Panc1 (cell line): Measurements from ENCODE around the gene SPHK2. TPM values are rescaled to one million over a fixed set of nuclear protein-coding genes. Genes with fewer than 3 reads are reported as not detected.
A peak's percentile ranks its signal among the peaks of the same experiment; 100 is the strongest.

ENCODE experiments used
- ATAC-seq: fragments of 200-7000 bp; cut with Tn5 transposase; 2 replicates; pipeline ENCODE4 v1.9.1; 2020; ENCODE audit warnings: mild to moderate bottlenecking, moderate library complexity
- BruUV-seq: library from RNA; stranded (reverse); fragments of 400-500 nt; replicated peaks from 2 replicates; lab custom pipeline; 2021; lab: Mats Ljungman, UMichigan
- CTCF ChIA-PET: fragments of 300-600 bp; sonication (Branson Sonifier 250); formaldehyde crosslinking; loops from one replicate; lab custom pipeline; 2022; ENCODE audit warnings: antibody characterized with exemption; lab: Charles Lee
- POLR2A ChIA-PET: fragments of 300-600 bp; sonication (Branson Sonifier 250); formaldehyde crosslinking; loops from one replicate; lab custom pipeline; 2022; ENCODE audit warnings: antibody characterized with exemption; lab: Charles Lee
- DNase-seq: peaks from one replicate; pipeline ENCODE4 v3.0.0-alpha.2; 2010; ENCODE audit warnings: low read depth, low spot score
- H3K27ac ChIP-seq: 2 replicates; pipeline ENCODE4 v1.5.1; 2011; ENCODE audit warnings: mild to moderate bottlenecking, low read length, inconsistent platforms
- H3K27me3 ChIP-seq: fragments of 200-500 bp; sonication (Bioruptor generic); 2 replicates; pipeline ENCODE4 v1.6.0; 2014; ENCODE audit warnings: low read length, inconsistent platforms; ENCODE audit not compliant: control insufficient read depth, insufficient read depth
- H3K36me3 ChIP-seq: fragments of 200-500 bp; sonication (Bioruptor generic); 2 replicates; pipeline ENCODE4 v1.5.1; 2014; ENCODE audit warnings: inconsistent platforms, mild to moderate bottlenecking, low read length, moderate library complexity; ENCODE audit not compliant: control insufficient read depth, insufficient read depth
- H3K4me1 ChIP-seq: 2 replicates; pipeline ENCODE4 v1.5.1; 2011; ENCODE audit warnings: inconsistent platforms, mild to moderate bottlenecking, low read length, moderate library complexity; ENCODE audit not compliant: control insufficient read depth, insufficient read depth
- H3K4me3 ChIP-seq, 2 experiments: 2 replicates each; pipeline ENCODE4 v1.5.1; 2011 to 2012; ENCODE audit warnings: low read depth in 2 of 2, low read length in 2 of 2, mild to moderate bottlenecking in 2 of 2, inconsistent platforms in 1 of 2, moderate library complexity in 1 of 2
- H3K9me3 ChIP-seq: fragments of 200-500 bp; sonication (Bioruptor generic); 2 replicates; pipeline ENCODE4 v1.5.1; 2014; ENCODE audit warnings: low read depth, mild to moderate bottlenecking, inconsistent platforms, low read length, moderate library complexity; ENCODE audit not compliant: control insufficient read depth, insufficient read depth
- POLR2AphosphoS5 ChIP-seq: IDR thresholded peaks from 2 replicates; pipeline ENCODE4 v1.6.1; 2012; ENCODE audit warnings: mild to moderate bottlenecking, low read depth, low read length, moderate library complexity
- REST ChIP-seq, 2 experiments: IDR thresholded peaks; 2 replicates each; pipeline ENCODE4 v1.6.1; 2011 to 2012; ENCODE audit warnings: low read depth in 2 of 2, control low read depth in 1 of 2, low read length in 1 of 2, mild to moderate bottlenecking in 1 of 2, moderate library complexity in 1 of 2; ENCODE audit not compliant: insufficient read depth in 1 of 2
- SIN3A ChIP-seq: IDR thresholded peaks from 2 replicates; pipeline ENCODE4 v1.6.1; 2012; ENCODE audit warnings: low read depth, mild to moderate bottlenecking, low read length, moderate library complexity, borderline replicate concordance; ENCODE audit not compliant: insufficient read depth
- TCF7L2 ChIP-seq: IDR thresholded peaks from 2 replicates; pipeline ENCODE4 v1.6.1; 2011; ENCODE audit warnings: mild to moderate bottlenecking, low read depth, low read length, inconsistent platforms
- in situ Hi-C: cut with HindIII; loops from 2 replicates; pipeline ENCODE4 v1.10.0; 2016; ENCODE audit warnings: low sequenced_read_pairs, low pct_unique_long_range_greater_than_20kb
- intact Hi-C: fragments of 100-400 bp; cut with micrococcal nuclease; formaldehyde crosslinking; loops from one replicate; pipeline ENCODE4 v1.10.0; 2022; ENCODE audit not compliant: unreplicated experiment
- total RNA-seq: library from RNA; stranded (reverse); gene quantifications from one replicate; pipeline ENCODE4 v1.2.1, GENCODE V29; 2021; ENCODE audit not compliant: unreplicated experiment
- TF ChIP-seq, protein P1 (sequence below): fragments of 450-650 bp; IDR thresholded peaks from 2 replicates; pipeline ENCODE4 v1.5.1; 2017; ENCODE audit warnings: mild to moderate bottlenecking

Gene SPHK2
- total RNA-seq, 1 experiment from 2014 or later = 19.5 TPM

GRCh38 chr19:48607359-48607755 is 11.9 kb upstream of the SPHK2 start:
- Histone ChIP-seq H3K27ac (no peak overlapping the region), H3K9me3 (no peaks in the 10 kb centered on the region), H3K27me3 (no peaks in the 10 kb centered on the region), H3K4me1 (peaks cover 4% of the 10 kb centered on the region; the same call in 1 of the 2 replicates), H3K4me3 (no peak overlapping the region), H3K36me3 (no peaks in the 10 kb centered on the region)
- intact Hi-C loops = no loop called here
- in situ Hi-C loops = no loop called here
- ChIA-PET CTCF (interaction anchor here (0.6 kb wide), 1 partner anchor 102 kb away, joined by 3 read pairs; no protein-coding TSS in a partner anchor), POLR2A (no interaction called here)
- ATAC-seq (no peak), DNase-seq (no peak)
- BruUV-seq = no TSS peak
- no peak for TF ChIP-seq SIN3A
- no peak for TF ChIP-seq POLR2AphosphoS5
- TF ChIP-seq REST (IDR thresholded peaks at IDR 0.05; ENCODE audit: insufficient read depth in 1 of 2, low read depth in 2 of 2, low read length in 1 of 2) = no peak
- TF ChIP-seq, protein P1, sequence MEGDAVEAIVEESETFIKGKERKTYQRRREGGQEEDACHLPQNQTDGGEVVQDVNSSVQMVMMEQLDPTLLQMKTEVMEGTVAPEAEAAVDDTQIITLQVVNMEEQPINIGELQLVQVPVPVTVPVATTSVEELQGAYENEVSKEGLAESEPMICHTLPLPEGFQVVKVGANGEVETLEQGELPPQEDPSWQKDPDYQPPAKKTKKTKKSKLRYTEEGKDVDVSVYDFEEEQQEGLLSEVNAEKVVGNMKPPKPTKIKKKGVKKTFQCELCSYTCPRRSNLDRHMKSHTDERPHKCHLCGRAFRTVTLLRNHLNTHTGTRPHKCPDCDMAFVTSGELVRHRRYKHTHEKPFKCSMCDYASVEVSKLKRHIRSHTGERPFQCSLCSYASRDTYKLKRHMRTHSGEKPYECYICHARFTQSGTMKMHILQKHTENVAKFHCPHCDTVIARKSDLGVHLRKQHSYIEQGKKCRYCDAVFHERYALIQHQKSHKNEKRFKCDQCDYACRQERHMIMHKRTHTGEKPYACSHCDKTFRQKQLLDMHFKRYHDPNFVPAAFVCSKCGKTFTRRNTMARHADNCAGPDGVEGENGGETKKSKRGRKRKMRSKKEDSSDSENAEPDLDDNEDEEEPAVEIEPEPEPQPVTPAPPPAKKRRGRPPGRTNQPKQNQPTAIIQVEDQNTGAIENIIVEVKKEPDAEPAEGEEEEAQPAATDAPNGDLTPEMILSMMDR = no peak
- TF ChIP-seq TCF7L2 = no peak

DNA sequence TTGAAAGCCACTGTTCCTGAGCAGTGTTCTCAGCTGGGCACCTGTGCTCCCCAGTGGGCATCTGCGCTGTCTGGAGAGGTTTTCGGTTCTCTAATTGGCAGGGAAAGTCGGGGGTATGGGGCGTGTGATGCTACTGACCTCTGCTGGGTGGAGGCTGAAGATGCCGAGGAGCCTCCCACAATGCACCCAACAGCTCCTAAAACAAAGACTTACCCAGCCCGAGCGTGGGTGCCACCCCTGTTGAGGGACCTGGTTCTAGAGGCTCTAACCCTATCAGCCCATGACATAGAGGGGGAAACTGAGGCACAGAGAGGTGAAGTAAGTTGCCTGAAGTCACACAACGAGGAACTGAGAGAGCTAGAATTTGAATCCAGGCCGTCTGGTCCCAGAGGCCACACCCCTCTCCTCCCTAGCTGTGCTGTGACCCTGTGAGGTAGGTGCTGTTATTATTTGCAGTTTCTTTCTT is 10.5 kb upstream of the SPHK2 start:
- H3K27me3 ChIP-seq = no peaks in the 10 kb centered on the region
- ChIA-PET CTCF (interaction anchor here (0.7 to 0.9 kb wide), 3 partner anchors 21 to 164 kb away, joined by 5 to 9 read pairs (median 7); no protein-coding TSS in a partner anchor), POLR2A (interaction anchor here (0.6 to 1.1 kb wide), 2 partner anchors 10 to 104 kb away, joined by 3 to 8 read pairs; partner anchors contain the start of genes RPL18 and SPHK2)
- peaks cover 4% of the 10 kb centered on the region; the same call in 1 of the 2 replicates for H3K4me1 ChIP-seq
- BruUV-seq = no TSS peak
- ATAC-seq = peak; percentile 81
- H3K9me3 ChIP-seq = no peaks in the 10 kb centered on the region
- H3K4me3 ChIP-seq = no peak overlapping the region
- in situ Hi-C loops (no loop called here), intact Hi-C loops (no loop called here)
- peak overlapping the region; percentile 54; the same call in 1 of the 2 replicates for H3K27ac ChIP-seq
- no peak for TF ChIP-seq SIN3A
- TF ChIP-seq REST (IDR thresholded peaks at IDR 0.05; ENCODE audit: insufficient read depth in 1 of 2, low read depth in 2 of 2, low read length in 1 of 2) = no peak
- TF ChIP-seq TCF7L2 = no peak
- no peak for TF ChIP-seq POLR2AphosphoS5
- TF ChIP-seq, protein P1 = peak; percentile 84
- DNase-seq = no peak
- no peaks in the 10 kb centered on the region for H3K36me3 ChIP-seq
